Neural cell (in vitro differentiated cells): ENCODE data around the gene KNOP1. TPM values are rescaled to one million over a fixed set of nuclear protein-coding genes. Genes with fewer than 3 reads are reported as not detected.

ENCODE experiments used
- H2AFZ ChIP-seq: fragments of 200-600, 300-800 bp; sonication (generic), shearing (Covaris generic); 2 replicates; pipeline ENCODE4 v1.6.0; 2014; ENCODE audit warnings: low read depth, mild to moderate bottlenecking, antibody characterized with exemption, low read length, moderate library complexity
- H3F3A ChIP-seq: fragments of 200-600 bp; shearing (Covaris generic); 2 replicates; pipeline ENCODE4 v1.6.1; 2016; ENCODE audit warnings: mild to moderate bottlenecking, moderate library complexity, mixed read lengths, antibody characterized with exemption, low read length; ENCODE audit not compliant: insufficient read depth, poor library complexity, severe bottlenecking
- H3K27ac ChIP-seq: fragments of 200-600, 300-800 bp; sonication (generic), shearing (Covaris generic); 2 replicates; pipeline ENCODE4 v1.5.1; 2014; ENCODE audit warnings: mild to moderate bottlenecking, low read length, moderate library complexity
- H3K27me3 ChIP-seq: fragments of 300-800, 200-600 bp; sonication (generic), shearing (Covaris generic); 2 replicates; pipeline ENCODE4 v1.6.0; 2014; ENCODE audit warnings: mild to moderate bottlenecking, low read depth, low read length, moderate library complexity; ENCODE audit not compliant: insufficient read depth
- H3K36me3 ChIP-seq: fragments of 300-800, 200-600 bp; sonication (generic), shearing (Covaris generic); 2 replicates; pipeline ENCODE4 v1.5.1; 2014; ENCODE audit warnings: mild to moderate bottlenecking, antibody characterized with exemption, low read length, moderate library complexity; ENCODE audit not compliant: insufficient read depth
- H3K4me2 ChIP-seq: fragments of 300-800, 200-600 bp; sonication (generic), shearing (Covaris generic); 2 replicates; pipeline ENCODE4 v1.6.0; 2014; ENCODE audit warnings: mild to moderate bottlenecking, low read length
- H3K4me3 ChIP-seq: fragments of 300-800, 200-600 bp; sonication (generic), shearing (Covaris generic); 2 replicates; pipeline ENCODE4 v1.5.1; 2014; ENCODE audit warnings: mild to moderate bottlenecking, low read length, moderate library complexity
- H3K79me2 ChIP-seq: fragments of 200-600 bp; shearing (Covaris generic); replicated peaks from 2 replicates; pipeline ENCODE4 v1.6.0; 2014; ENCODE audit warnings: mild to moderate bottlenecking, low read length, moderate library complexity; ENCODE audit not compliant: insufficient read depth
- H3K9ac ChIP-seq: fragments of 300-800, 200-600 bp; sonication (generic), shearing (Covaris generic); 2 replicates; pipeline ENCODE4 v1.6.1; 2016; ENCODE audit warnings: mild to moderate bottlenecking, low read length, mixed read lengths
- H3K9me2 ChIP-seq: fragments of 200-600 bp; shearing (Covaris generic); 2 replicates; pipeline ENCODE4 v1.6.1; 2016; ENCODE audit warnings: mild to moderate bottlenecking, low read length, mixed read lengths; ENCODE audit not compliant: insufficient read depth
- H3K9me3 ChIP-seq: fragments of 200-600, 300-800 bp; sonication (generic), shearing (Covaris generic); 2 replicates; pipeline ENCODE4 v1.6.1; 2016; ENCODE audit warnings: mild to moderate bottlenecking, mixed run types, low read length, moderate library complexity, mixed read lengths
- H4K20me1 ChIP-seq: fragments of 200-600 bp; shearing (Covaris generic); 2 replicates; pipeline ENCODE4 v1.6.1; 2016; ENCODE audit warnings: mild to moderate bottlenecking, mixed run types; ENCODE audit not compliant: insufficient read depth
- CTCF ChIP-seq: fragments of 450-650 bp; IDR thresholded peaks from 2 replicates; pipeline ENCODE4 v1.5.1; 2014; ENCODE audit warnings: antibody characterized with exemption, mild to moderate bottlenecking, moderate library complexity; ENCODE audit not compliant: poor library complexity, severe bottlenecking
- EP300 ChIP-seq: fragments of 450-650 bp; conservative IDR thresholded peaks from 2 replicates; pipeline ENCODE4 v1.6.1; 2014; ENCODE audit warnings: antibody characterized with exemption, mild to moderate bottlenecking, moderate library complexity; ENCODE audit not compliant: poor library complexity, severe bottlenecking
- EZH2 ChIP-seq: fragments of 200-600, 300-800 bp; shearing (Covaris generic), sonication (generic); IDR thresholded peaks from 2 replicates; pipeline ENCODE4 v1.6.1; 2014; ENCODE audit warnings: antibody characterized with exemption, low read length, borderline replicate concordance, mild to moderate bottlenecking; ENCODE audit not compliant: insufficient read depth, poor library complexity, severe bottlenecking
- MXI1 ChIP-seq: fragments of 450-650 bp; conservative IDR thresholded peaks from 2 replicates; pipeline ENCODE4 v1.6.1; 2014; ENCODE audit warnings: antibody characterized with exemption, mild to moderate bottlenecking; ENCODE audit not compliant: poor library complexity, severe bottlenecking
- POLR2AphosphoS5 ChIP-seq: IDR thresholded peaks from 2 replicates; pipeline ENCODE4 v1.6.1; 2012
- RAD21 ChIP-seq: fragments of 450-650 bp; conservative IDR thresholded peaks from 2 replicates; pipeline ENCODE4 v1.6.1; 2014; ENCODE audit warnings: antibody characterized with exemption, mild to moderate bottlenecking, moderate library complexity
- REST ChIP-seq: IDR thresholded peaks from 2 replicates; pipeline ENCODE4 v1.6.1; 2012; ENCODE audit warnings: borderline replicate concordance
- SMC3 ChIP-seq: fragments of 450-650 bp; conservative IDR thresholded peaks from 2 replicates; pipeline ENCODE4 v1.6.1; 2014; ENCODE audit warnings: antibody characterized with exemption, mild to moderate bottlenecking, moderate library complexity; ENCODE audit not compliant: poor library complexity
- TAF1 ChIP-seq: IDR thresholded peaks from 2 replicates; pipeline ENCODE4 v1.6.1; 2012; ENCODE audit warnings: low read depth
- polyA plus RNA-seq: library from polyadenylated mRNA; depleted of rRNA; stranded (reverse); fragments of >200 nt; gene quantifications from 2 replicates; pipeline ENCODE4 v1.2.3, GENCODE V29; 2014

KNOP1 gene
- polyA plus RNA-seq, 1 donor from 2014 or later: 40.1 TPM

- H3K27me3 ChIP-seq: no peaks in the 10 kb centered on the region
- H3K4me2 ChIP-seq: no peak overlapping the region
- TF ChIP-seq MXI1 (no peak), SMC3 (no peak), POLR2AphosphoS5 (no peak), REST (no peak), EZH2 (no peak), TAF1 (no peak), RAD21 (no peak), CTCF (no peak)
- no peak overlapping the region for H3K27ac ChIP-seq
- H3K79me2 ChIP-seq: no peaks in the 10 kb centered on the region
- H3K9me3 ChIP-seq: no peaks in the 10 kb centered on the region
- no peak overlapping the region for H3K9ac ChIP-seq
- H4K20me1 ChIP-seq: no peaks in the 10 kb centered on the region
- H3F3A ChIP-seq: no peaks in the 10 kb centered on the region
- H2AFZ ChIP-seq: no peak overlapping the region
- H3K36me3 ChIP-seq: no peaks in the 10 kb centered on the region
- H3K9me2 ChIP-seq: no peaks in the 10 kb centered on the region
- H3K4me3 ChIP-seq: no peak overlapping the region
Observed at GRCh38 chr16:19743816-19744159, 25.8 kb upstream of the KNOP1 start.

- TF ChIP-seq EZH2 (no peak), REST (no peak), POLR2AphosphoS5 (no peak), RAD21 (no peak), MXI1 (no peak), SMC3 (no peak), EP300 (no peak), TAF1 (no peak), CTCF (no peak)
- H3K36me3 ChIP-seq: no peaks in the 10 kb centered on the region
- H2AFZ ChIP-seq: no peak overlapping the region
Observed at GRCh38 chr16:19741354-19741753, 23.3 kb upstream of the KNOP1 start.

More at GRCh38 chr16:19741354-19741753, 23.3 kb upstream of the KNOP1 start:
- Histone ChIP-seq H3K4me3 (no peak overlapping the region), H3K79me2 (no peaks in the 10 kb centered on the region), H3K9ac (no peak overlapping the region), H3K27ac (no peak overlapping the region), H3F3A (no peaks in the 10 kb centered on the region), H3K9me2 (no peaks in the 10 kb centered on the region), H3K4me2 (no peak overlapping the region), H3K9me3 (no peaks in the 10 kb centered on the region), H3K27me3 (no peaks in the 10 kb centered on the region), H4K20me1 (no peaks in the 10 kb centered on the region)
